Choroid plexus epithelial cell (primary cell): Measurements from ENCODE around the gene MVD.

Source experiments
- DNase-seq: peaks from one replicate; pipeline ENCODE4 v3.0.0-alpha.2; 2010; ENCODE audit warnings: low read depth
- H3K4me3 ChIP-seq: 2 replicates; pipeline ENCODE4 v1.5.1; 2011; ENCODE audit warnings: low read depth, mild to moderate bottlenecking, control low read depth, low read length, moderate library complexity
- CTCF ChIP-seq: conservative IDR thresholded peaks from 2 replicates; pipeline ENCODE4 v1.5.1; 2011; ENCODE audit warnings: low read depth, mild to moderate bottlenecking, control low read depth, inconsistent platforms, low read length, moderate library complexity

The MVD gene

DNA sequence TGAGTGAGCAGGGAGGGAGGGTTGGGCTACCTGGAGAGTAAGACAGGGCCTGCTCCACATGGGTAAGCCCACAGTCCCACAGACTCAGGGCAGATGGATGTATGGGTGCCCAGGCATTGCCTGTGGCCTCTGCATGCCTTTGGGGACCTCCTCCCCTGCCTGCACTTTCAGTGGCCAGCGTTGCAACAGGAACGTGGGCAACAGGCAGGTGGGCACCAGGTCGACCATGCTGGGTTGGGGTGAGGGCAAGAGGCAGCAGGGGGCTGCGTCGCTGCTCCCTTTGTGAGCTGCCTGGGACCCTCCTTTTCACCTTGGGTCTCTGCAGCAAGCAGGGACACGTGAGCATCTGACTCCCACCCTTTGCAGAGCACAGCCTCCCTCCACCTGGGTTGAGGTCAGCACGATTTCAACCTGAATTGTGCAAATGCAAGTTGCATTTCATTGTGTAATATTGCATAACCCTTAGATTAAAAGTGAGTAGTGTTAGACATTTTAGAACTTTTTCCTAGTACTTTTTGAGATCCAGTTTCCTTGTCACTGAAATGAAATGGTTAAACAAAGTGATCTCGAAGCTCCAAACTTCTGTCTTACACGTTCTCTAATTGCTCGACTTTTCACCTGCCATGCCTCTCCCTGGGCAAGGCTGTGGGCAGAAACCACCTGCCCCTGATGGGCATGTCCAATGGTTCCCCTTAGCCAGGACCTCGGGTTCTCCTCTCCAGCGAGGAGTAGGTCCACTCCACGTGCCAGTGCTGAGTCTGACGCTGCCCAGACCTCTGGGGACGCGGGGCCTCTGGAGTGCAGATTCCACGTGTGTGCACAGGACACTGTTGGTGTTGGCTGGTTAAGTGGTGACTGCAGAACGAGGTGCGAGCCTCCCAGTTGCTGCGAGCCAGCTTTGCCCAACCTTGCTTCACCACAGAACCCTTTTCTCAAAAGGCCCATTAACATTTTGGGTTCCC, 57.4 kb downstream of the MVD start:
- no peak overlapping the region for H3K4me3 ChIP-seq
- no peak for DNase-seq
- TF ChIP-seq CTCF: no peak

GRCh38 chr16:88602091-88602490, 60.8 kb downstream of the MVD start:
- TF ChIP-seq CTCF: no peak
- no peak for DNase-seq
- H3K4me3 ChIP-seq: no peak overlapping the region
